ENCODE data around the gene GOLGA3. TPM values are rescaled to one million over a fixed set of nuclear protein-coding genes. Genes with fewer than 3 reads are reported as not detected.

Gene GOLGA3
- total and polyA plus RNA-seq, 2 donors (not counting 1 experiment from before 2014, with no cell fraction given) = 32.7 to 66.0 TPM

- H3K4me3 ChIP-seq (ENCODE audit: control extremely low read depth in 1 of 5, extremely low read depth in 1 of 5, insufficient read depth in 1 of 5, low read depth in 2 of 5, low read length in 4 of 5) = no peak overlapping the region
- ATAC-seq (ENCODE audit: low read depth) (no peak), DNase-seq (no peak)
- no peaks in the 10 kb centered on the region for H3K9me3 ChIP-seq (ENCODE audit: control extremely low read depth in 1 of 3, control insufficient read depth in 2 of 3, insufficient read depth in 1 of 3, low read length in 2 of 3)
- TF ChIP-seq EZH2 (IDR thresholded peaks at IDR 0.05; ENCODE audit: borderline replicate concordance, insufficient read depth, low read depth, low read length, poor library complexity, severe bottlenecking) (no peak), CTCF (IDR thresholded peaks at IDR 0.05) (no peak)
- Mint-ChIP-seq H3K9me3 (ENCODE audit: insufficient read depth) (no peaks in the 10 kb centered on the region), H3K4me3 (no peak overlapping the region), H3K27me3 (no peaks in the 10 kb centered on the region), H3K4me1 (peaks cover 12% of the 10 kb centered on the region), H3K27ac (no peak overlapping the region)
- peaks cover 47% of the 10 kb centered on the region for H4K20me1 ChIP-seq (ENCODE audit: control insufficient read depth, insufficient read depth, low read length, poor library complexity, severe bottlenecking)
- no peak overlapping the region for H3K27ac ChIP-seq (ENCODE audit: low read length in 2 of 2)
- H3K4me1 ChIP-seq (ENCODE audit: control insufficient read depth in 2 of 2, insufficient read depth in 2 of 2, low read length in 2 of 2) = peaks cover 4 to 6% of the 10 kb centered on the region in 2 donors
- WGBS (ENCODE audit: insufficient coverage) = 97% methylated on average over 13 of the region's 13 CpGs
- no peak overlapping the region for H2AFZ ChIP-seq (ENCODE audit: insufficient read depth, low read depth, low read length, poor library complexity, severe bottlenecking)
- ChIA-PET CTCF (no interaction called here), POLR2A (no interaction called here)
- peaks cover 2 to 93% of the 10 kb centered on the region in 2 experiments for H3K36me3 ChIP-seq (replicated peaks in 1 of 2; ENCODE audit: control extremely low read depth in 1 of 2, control insufficient read depth in 1 of 2, extremely low read depth in 1 of 2, insufficient read depth in 2 of 2, low read length in 1 of 2)
- H3K4me2 ChIP-seq (replicated peaks; ENCODE audit: low read depth, low read length, poor library complexity, severe bottlenecking) = no peak overlapping the region
- no peak overlapping the region for H3K9ac ChIP-seq (ENCODE audit: low read length)
- intact Hi-C loops (cut with micrococcal nuclease) = no loop called here
- H3K27me3 ChIP-seq (replicated peaks in 1 of 4; ENCODE audit: control extremely low read depth in 1 of 4, control insufficient read depth in 3 of 4, insufficient read depth in 4 of 4, low read length in 3 of 4) = no peaks in the 10 kb centered on the region
- H3K79me2 ChIP-seq (ENCODE audit: control insufficient read depth, insufficient read depth, low read length) = peaks cover 72% of the 10 kb centered on the region
These were observed 84.8 kb downstream of the GOLGA3 start for GRCh38 chr12:132743831-132744230.

- Mint-ChIP-seq H3K4me1 (peaks cover 12% of the 10 kb centered on the region), H3K27me3 (no peaks in the 10 kb centered on the region), H3K4me3 (no peak overlapping the region), H3K27ac (peak overlapping the region; percentile 46), H3K9me3 (ENCODE audit: insufficient read depth) (no peaks in the 10 kb centered on the region)
- peaks cover 2 to 85% of the 10 kb centered on the region in 2 experiments for H3K36me3 ChIP-seq (replicated peaks in 1 of 2; ENCODE audit: control extremely low read depth in 1 of 2, control insufficient read depth in 1 of 2, extremely low read depth in 1 of 2, insufficient read depth in 2 of 2, low read length in 1 of 2)
- ATAC-seq (ENCODE audit: low read depth) = no peak
- TF ChIP-seq EZH2 (IDR thresholded peaks at IDR 0.05; ENCODE audit: borderline replicate concordance, insufficient read depth, low read depth, low read length, poor library complexity, severe bottlenecking) (no peak), CTCF (IDR thresholded peaks at IDR 0.05) (no peak)
- no peak overlapping the region for H2AFZ ChIP-seq (ENCODE audit: insufficient read depth, low read depth, low read length, poor library complexity, severe bottlenecking)
- H4K20me1 ChIP-seq (ENCODE audit: control insufficient read depth, insufficient read depth, low read length, poor library complexity, severe bottlenecking) = peaks cover 37% of the 10 kb centered on the region
- peak overlapping the region in 1 of 2 donors; percentile 10 for H3K27ac ChIP-seq (ENCODE audit: low read length in 2 of 2)
- 77% methylated on average over 3 of the region's 8 CpGs for WGBS (ENCODE audit: insufficient coverage)
- H3K4me2 ChIP-seq (replicated peaks; ENCODE audit: low read depth, low read length, poor library complexity, severe bottlenecking) = no peak overlapping the region
- CTCF ChIA-PET = no interaction called here
- POLR2A ChIA-PET = interaction anchor here (0.5 to 0.6 kb wide), 3 partner anchors 30 to 88 kb away, joined by 3 to 4 read pairs (median 3); no protein-coding TSS in a partner anchor
- H3K9me3 ChIP-seq (ENCODE audit: control extremely low read depth in 1 of 3, control insufficient read depth in 2 of 3, insufficient read depth in 1 of 3, low read length in 2 of 3) = no peaks in the 10 kb centered on the region
- H3K79me2 ChIP-seq (ENCODE audit: control insufficient read depth, insufficient read depth, low read length) = peaks cover 52% of the 10 kb centered on the region
- no peaks in the 10 kb centered on the region for H3K27me3 ChIP-seq (replicated peaks in 1 of 4; ENCODE audit: control extremely low read depth in 1 of 4, control insufficient read depth in 3 of 4, insufficient read depth in 4 of 4, low read length in 3 of 4)
- no peak overlapping the region for H3K9ac ChIP-seq (ENCODE audit: low read length)
- intact Hi-C loops (cut with micrococcal nuclease) = no loop called here
- H3K4me3 ChIP-seq (ENCODE audit: control extremely low read depth in 1 of 5, extremely low read depth in 1 of 5, insufficient read depth in 1 of 5, low read depth in 2 of 5, low read length in 4 of 5) = no peak overlapping the region
- H3K4me1 ChIP-seq (ENCODE audit: control insufficient read depth in 2 of 2, insufficient read depth in 2 of 2, low read length in 2 of 2) = peaks cover 4 to 6% of the 10 kb centered on the region in 2 donors
- peak; percentile 33 for DNase-seq
These were observed 87.0 kb downstream of the GOLGA3 start for GRCh38 chr12:132741620-132742019.

Data from B cell (primary cell).